Left lung (tissue), 10 donors: Measurements from ENCODE around the gene GATC. TPM values are rescaled to one million over a fixed set of nuclear protein-coding genes. Genes with fewer than 3 reads are reported as not detected.
A peak's percentile ranks its signal among the peaks of the same experiment; 100 is the strongest.

Experiments used
- ATAC-seq: fragments of 200-7000 bp; cut with Tn5 transposase; one replicate; pipeline ENCODE4 v1.9.1; 2020; ENCODE audit warnings: moderate library complexity
- DNase-seq, 4 donors: peaks; one replicate each; pipeline ENCODE4 v3.0.0-alpha.2; 2013 to 2020
- H3K27ac ChIP-seq, 2 donors: fragments of 200-600 bp; sonication (generic) in 1 of 2; one replicate each; pipeline versions ENCODE4 v1.5.0 to v1.8.0; 2020 to 2021
- H3K27me3 ChIP-seq, 2 donors: fragments of 200-600 bp; sonication (generic) in 1 of 2; one replicate each; pipeline versions ENCODE4 v1.5.0 to v1.8.0; 2020 to 2021
- H3K36me3 ChIP-seq, 2 donors: fragments of 200-600 bp; sonication (generic) in 1 of 2; one replicate each; pipeline versions ENCODE4 v1.5.0 to v1.8.0; 2020 to 2021
- H3K4me1 ChIP-seq, 2 donors: fragments of 200-600 bp; one replicate each; pipeline ENCODE4 v1.8.0; 2021
- H3K4me3 ChIP-seq, 2 donors: fragments of 200-600 bp; sonication (generic) in 1 of 2; one replicate each; pipeline versions ENCODE4 v1.5.0 to v1.8.0; 2020 to 2021; ENCODE audit warnings: mild to moderate bottlenecking in 1 of 2
- H3K9me3 ChIP-seq, 2 donors: fragments of 200-600 bp; sonication (generic) in 1 of 2; one replicate each; pipeline versions ENCODE4 v1.5.0 to v1.8.0; 2020 to 2021
- CTCF ChIP-seq, 2 donors: fragments of 200-600 bp; sonication (generic) in 1 of 2; IDR thresholded peaks; one replicate each; pipeline versions ENCODE4 v1.5.0 to v1.8.0; 2021; ENCODE audit warnings: antibody characterized with exemption in 2 of 2
- intact Hi-C, 2 donors: fragments of 100-400 bp; cut with DNase I; formaldehyde crosslinking; loops; one replicate each; pipeline versions ENCODE4 v1.11.2 to v1.14.2; 2022
- polyA plus RNA-seq, 6 donors: library from polyadenylated mRNA; unstranded; fragments of 120-200 nt; gene quantifications; one replicate each; pipeline ENCODE4 v1.2.1, GENCODE V29; 2013; ENCODE audit not compliant: insufficient read length in 6 of 6
- total RNA-seq, 2 donors: library from RNA; stranded (reverse); fragmentation: NEBNext Ultra II Directional; extraction: Animal tissue kit (Norgen Biotek cat#: 25700); gene quantifications; one replicate each; pipeline ENCODE4 v1.2.1, GENCODE V29; 2021
- donor health status: DM: no; HTN: yes; CAD: no.
- donor health status: DM: no; HTN: no; CAD: no.

The GATC gene
- total and polyA plus RNA-seq, 8 donors, result 30.1 to 33.3 (median 31.6) TPM

DNA sequence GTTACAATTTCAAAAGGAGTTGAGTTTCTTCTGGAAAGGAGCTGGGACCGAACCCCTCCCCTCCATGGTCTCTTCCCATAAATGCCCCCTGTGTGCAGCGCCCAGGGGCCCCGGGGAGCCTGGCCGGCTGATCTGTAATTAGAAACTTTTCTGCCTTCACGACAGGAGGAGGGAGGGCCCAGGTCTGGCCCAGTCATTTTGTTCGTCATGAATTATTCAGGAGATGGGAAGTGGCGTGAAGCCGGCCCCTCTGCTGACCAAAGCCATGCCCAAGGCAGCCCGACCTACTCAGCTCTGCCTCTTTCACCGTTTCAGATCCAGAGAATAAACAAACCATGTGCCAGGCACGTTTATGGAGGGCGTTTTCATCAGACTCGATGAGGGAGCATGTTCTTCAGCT lies 44.0 kb upstream of the GATC start:
- Histone ChIP-seq H3K27ac (no peak overlapping the region), H3K27me3 (peaks cover 0 to 17% of the 10 kb centered on the region in 2 donors), H3K4me3 (no peak overlapping the region), H3K9me3 (no peaks in the 10 kb centered on the region), H3K36me3 (no peaks in the 10 kb centered on the region), H3K4me1 (no peaks in the 10 kb centered on the region)
- ATAC-seq, result no peak
- intact Hi-C loops, result no loop called here
- peak in 1 of 4 donors; percentile 32 for DNase-seq
- TF ChIP-seq CTCF (IDR thresholded peaks at IDR 0.05), result no peak

DNA sequence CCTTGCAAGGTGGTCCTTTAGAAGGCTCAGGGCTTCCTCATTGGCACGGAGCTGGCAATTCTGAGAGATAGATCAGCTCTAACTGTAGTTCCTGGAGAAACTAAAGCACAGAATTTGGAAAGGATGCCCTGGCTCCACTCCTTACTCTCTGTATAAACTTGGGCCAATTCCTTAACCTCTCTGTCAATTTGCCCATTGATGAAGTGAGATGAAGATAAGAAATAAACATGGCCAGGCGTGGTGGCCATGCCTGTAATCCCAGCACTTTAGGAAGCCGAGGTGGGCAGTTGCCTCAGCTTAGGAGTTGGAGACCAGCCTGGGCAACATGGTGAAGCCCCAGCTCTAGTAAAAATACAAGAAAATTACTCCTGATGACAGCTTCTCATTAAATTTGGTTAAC lies 42.4 kb upstream of the GATC start:
- no peak for TF ChIP-seq CTCF (IDR thresholded peaks at IDR 0.05)
- intact Hi-C loops, result no loop called here
- DNase-seq (peak in 1 of 4 donors; percentile 29), ATAC-seq (no peak)
- Histone ChIP-seq H3K27me3 (peaks cover 0 to under 1% of the 10 kb centered on the region in 2 donors), H3K4me3 (no peak overlapping the region), H3K9me3 (no peaks in the 10 kb centered on the region), H3K4me1 (no peaks in the 10 kb centered on the region), H3K27ac (no peak overlapping the region), H3K36me3 (no peaks in the 10 kb centered on the region)

GRCh38 chr12:120404271-120404670 lies 42.0 kb upstream of the GATC start:
- intact Hi-C loops, result no loop called here
- no peaks in the 10 kb centered on the region for H3K36me3 ChIP-seq
- no peaks in the 10 kb centered on the region for H3K9me3 ChIP-seq
- no peaks in the 10 kb centered on the region for H3K4me1 ChIP-seq
- no peak for DNase-seq
- no peak overlapping the region for H3K4me3 ChIP-seq
- H3K27me3 ChIP-seq, result no peaks in the 10 kb centered on the region
- TF ChIP-seq CTCF (IDR thresholded peaks at IDR 0.05), result no peak
- no peak overlapping the region for H3K27ac ChIP-seq
- no peak for ATAC-seq

DNA sequence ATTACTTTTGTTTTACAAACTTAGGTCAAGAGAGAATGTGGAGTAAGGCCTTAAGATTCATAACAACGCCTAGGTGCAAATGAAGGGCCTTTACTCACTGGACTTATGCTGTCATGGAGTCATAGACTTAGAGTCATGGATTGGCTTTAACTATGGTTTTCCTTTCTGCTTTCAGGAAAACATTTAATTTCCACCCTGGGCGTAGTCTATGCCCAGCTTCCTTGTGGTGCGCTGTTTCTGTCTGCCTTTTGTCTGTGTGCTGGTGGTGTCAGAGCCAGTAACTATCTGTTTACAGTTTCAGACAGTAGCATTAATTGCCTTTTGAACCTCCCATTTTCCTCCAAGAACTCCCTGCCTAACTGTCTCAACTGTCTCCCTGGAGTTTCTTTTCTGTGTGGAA lies 40.2 kb upstream of the GATC start:
- H3K4me1 ChIP-seq, result no peaks in the 10 kb centered on the region
- no peak for TF ChIP-seq CTCF (IDR thresholded peaks at IDR 0.05)
- H3K27ac ChIP-seq, result no peak overlapping the region
- intact Hi-C loops, result no loop called here
- no peak overlapping the region for H3K4me3 ChIP-seq
- no peaks in the 10 kb centered on the region for H3K9me3 ChIP-seq
- H3K27me3 ChIP-seq, result no peaks in the 10 kb centered on the region
- no peak for DNase-seq
- H3K36me3 ChIP-seq, result no peaks in the 10 kb centered on the region
- ATAC-seq, result no peak

GRCh38 chr12:120406553-120406952 lies 39.7 kb upstream of the GATC start:
- no peaks in the 10 kb centered on the region for H3K9me3 ChIP-seq
- H3K27ac ChIP-seq, result no peak overlapping the region
- DNase-seq (no peak), ATAC-seq (no peak)
- H3K4me1 ChIP-seq, result no peaks in the 10 kb centered on the region
- H3K36me3 ChIP-seq, result no peaks in the 10 kb centered on the region
- no peak overlapping the region for H3K4me3 ChIP-seq
- TF ChIP-seq CTCF (IDR thresholded peaks at IDR 0.05), result no peak
- intact Hi-C loops, result no loop called here
- H3K27me3 ChIP-seq, result no peaks in the 10 kb centered on the region
